Activated naive CD4-positive, alpha-beta T cell treated with anti-CD3 and anti-CD28 coated beads, Interleukin-2, amount 50 U/mL, for 16 hours (primary cell): Measurements from ENCODE around the gene GDPD4.

Experiments used
- DNase-seq: peaks from one replicate; pipeline ENCODE4 v3.0.0-alpha.2; 2020

The GDPD4 gene

GRCh38 chr11:77171885-77172665 is 129.4 kb downstream of the GDPD4 start:
- no peak for DNase-seq

- no peak for DNase-seq
These were observed 130.2 kb downstream of the GDPD4 start for GRCh38 chr11:77171254-77171653.

GRCh38 chr11:77170107-77170506 is 131.4 kb downstream of the GDPD4 start:
- DNase-seq, result no peak

- DNase-seq, result no peak
These were observed 133.7 kb downstream of the GDPD4 start for GRCh38 chr11:77167791-77168190.

GRCh38 chr11:77167111-77167626 is 134.3 kb downstream of the GDPD4 start:
- no peak for DNase-seq
